ENCODE results near the gene ARHGAP26. TPM values are rescaled to one million over a fixed set of nuclear protein-coding genes. Genes with fewer than 3 reads are reported as not detected.

Gene ARHGAP26
- total and polyA plus RNA-seq, 2 experiments from 2014 or later: 9.5 to 16.8 TPM

- no peak for DNase-seq (ENCODE audit: low spot score)
- H3K27me3 ChIP-seq (ENCODE audit: insufficient read depth): no peaks in the 10 kb centered on the region
- Mint-ChIP-seq H3K4me3 (no peak overlapping the region), H3K27ac (no peak overlapping the region), H3K27me3 (ENCODE audit: insufficient read depth, low read depth, poor library complexity) (no peaks in the 10 kb centered on the region), H3K4me1 (no peaks in the 10 kb centered on the region; the same call in 1 of the 3 replicates), H3K36me3 (ENCODE audit: low read depth) (no peaks in the 10 kb centered on the region), H3K9me3 (no peaks in the 10 kb centered on the region)
- H3K4me2 ChIP-seq: no peak overlapping the region
- H3K27ac ChIP-seq (ENCODE audit: low read depth): no peak overlapping the region
- H4K20me1 ChIP-seq (replicated peaks; ENCODE audit: insufficient read depth): no peaks in the 10 kb centered on the region
- H3F3A ChIP-seq (replicated peaks; ENCODE audit: low read depth): no peaks in the 10 kb centered on the region
- no peaks in the 10 kb centered on the region for H3K36me3 ChIP-seq (ENCODE audit: insufficient read depth)
- H2AFZ ChIP-seq: no peak overlapping the region
- no peak overlapping the region for H3K4me3 ChIP-seq
- no peaks in the 10 kb centered on the region for H3K4me1 ChIP-seq (ENCODE audit: insufficient read depth)
- H3K79me2 ChIP-seq (replicated peaks; ENCODE audit: insufficient read depth): no peaks in the 10 kb centered on the region
- H3K9me2 ChIP-seq (ENCODE audit: insufficient read depth): no peaks in the 10 kb centered on the region
- TF ChIP-seq CREB1 (CRISPR knock-in tag; IDR thresholded peaks at IDR 0.05; ENCODE audit: low read depth) (no peak), EZH2phosphoT487 (IDR thresholded peaks at IDR 0.05; ENCODE audit: unreplicated experiment) (no peak), ZNF462 (CRISPR knock-in tag; IDR thresholded peaks at IDR 0.05) (no peak)
- ATAC-seq: no peak
Observed at GRCh38 chr5:143237664-143238063, 467.5 kb downstream of the ARHGAP26 start.

GRCh38 chr5:143238620-143239019, 468.4 kb downstream of the ARHGAP26 start:
- no peak overlapping the region for H3K4me3 Mint-ChIP-seq
- Histone ChIP-seq H3K27me3 (ENCODE audit: insufficient read depth) (no peaks in the 10 kb centered on the region), H3K36me3 (ENCODE audit: insufficient read depth) (no peaks in the 10 kb centered on the region), H3F3A (replicated peaks; ENCODE audit: low read depth) (no peaks in the 10 kb centered on the region), H3K27ac (ENCODE audit: low read depth) (no peak overlapping the region), H3K4me2 (no peak overlapping the region), H3K4me1 (ENCODE audit: insufficient read depth) (no peaks in the 10 kb centered on the region), H4K20me1 (replicated peaks; ENCODE audit: insufficient read depth) (no peaks in the 10 kb centered on the region), H2AFZ (no peak overlapping the region), H3K79me2 (replicated peaks; ENCODE audit: insufficient read depth) (no peaks in the 10 kb centered on the region), H3K9me2 (ENCODE audit: insufficient read depth) (no peaks in the 10 kb centered on the region), H3K4me3 (no peak overlapping the region)
- H3K36me3 Mint-ChIP-seq (ENCODE audit: low read depth): no peaks in the 10 kb centered on the region
- H3K9me3 Mint-ChIP-seq: no peaks in the 10 kb centered on the region
- H3K4me1 Mint-ChIP-seq: no peaks in the 10 kb centered on the region; the same call in 1 of the 3 replicates
- DNase-seq (ENCODE audit: low spot score) (no peak), ATAC-seq (no peak)
- peaks cover 2% of the 10 kb centered on the region for H3K27me3 Mint-ChIP-seq (ENCODE audit: insufficient read depth, low read depth, poor library complexity)
- no peak overlapping the region for H3K27ac Mint-ChIP-seq
- TF ChIP-seq JUNB (IDR thresholded peaks at IDR 0.05; ENCODE audit: unreplicated experiment) (no peak), EZH2phosphoT487 (IDR thresholded peaks at IDR 0.05; ENCODE audit: unreplicated experiment) (no peak), ETS1 (IDR thresholded peaks at IDR 0.05) (no peak), ZNF114 (CRISPR knock-in tag; IDR thresholded peaks at IDR 0.05) (no peak), CREB1 (CRISPR knock-in tag; IDR thresholded peaks at IDR 0.05; ENCODE audit: low read depth) (no peak), EZH2 (IDR thresholded peaks at IDR 0.05; ENCODE audit: low read depth, unreplicated experiment) (no peak), NANOG (IDR thresholded peaks at IDR 0.05; ENCODE audit: borderline replicate concordance) (no peak), ZNF331 (CRISPR knock-in tag; IDR thresholded peaks at IDR 0.05; ENCODE audit: low read depth) (no peak), CTCF (conservative IDR thresholded peaks at IDR 0.05; ENCODE audit: low read depth in 2 of 2) (no peak)

Data from GM23338 (cell line).